Measurements from ENCODE around the gene FIP1L1.

The FIP1L1 gene

GRCh38 chr4:53484911-53485657 is 107.6 kb downstream of the FIP1L1 start:
- Histone ChIP-seq H3K9me3 (ENCODE audit: low read length) (no peaks in the 10 kb centered on the region), H3K4me3 (ENCODE audit: low read length) (no peak overlapping the region), H3K4me1 (ENCODE audit: insufficient read depth, low read length) (no peaks in the 10 kb centered on the region), H3K36me3 (ENCODE audit: insufficient read depth, low read length) (no peaks in the 10 kb centered on the region), H3K27me3 (ENCODE audit: insufficient read depth, low read length) (peaks cover 4% of the 10 kb centered on the region), H2AFZ (ENCODE audit: low read depth, low read length) (no peak overlapping the region)

GRCh38 chr4:53485658-53486040 is 108.2 kb downstream of the FIP1L1 start:
- no peak overlapping the region for H2AFZ ChIP-seq (ENCODE audit: low read depth, low read length)
- H3K4me3 ChIP-seq (ENCODE audit: low read length) = no peak overlapping the region
- peaks cover 4% of the 10 kb centered on the region for H3K27me3 ChIP-seq (ENCODE audit: insufficient read depth, low read length)
- H3K4me1 ChIP-seq (ENCODE audit: insufficient read depth, low read length) = no peaks in the 10 kb centered on the region
- no peaks in the 10 kb centered on the region for H3K36me3 ChIP-seq (ENCODE audit: insufficient read depth, low read length)
- no peaks in the 10 kb centered on the region for H3K9me3 ChIP-seq (ENCODE audit: low read length)

- Histone ChIP-seq H3K36me3 (ENCODE audit: insufficient read depth, low read length) (no peaks in the 10 kb centered on the region), H3K4me1 (ENCODE audit: insufficient read depth, low read length) (no peaks in the 10 kb centered on the region), H3K4me3 (ENCODE audit: low read length) (no peak overlapping the region), H2AFZ (ENCODE audit: low read depth, low read length) (no peak overlapping the region), H3K27me3 (ENCODE audit: insufficient read depth, low read length) (peaks cover 4% of the 10 kb centered on the region), H3K9me3 (ENCODE audit: low read length) (no peaks in the 10 kb centered on the region)
Observed at GRCh38 chr4:53487766-53488165, 110.3 kb downstream of the FIP1L1 start.

- Histone ChIP-seq H3K27me3 (ENCODE audit: insufficient read depth, low read length) (peaks cover 4% of the 10 kb centered on the region), H3K36me3 (ENCODE audit: insufficient read depth, low read length) (no peaks in the 10 kb centered on the region), H2AFZ (ENCODE audit: low read depth, low read length) (no peak overlapping the region), H3K9me3 (ENCODE audit: low read length) (no peaks in the 10 kb centered on the region), H3K4me3 (ENCODE audit: low read length) (no peak overlapping the region), H3K4me1 (ENCODE audit: insufficient read depth, low read length) (no peaks in the 10 kb centered on the region)
Observed at GRCh38 chr4:53489279-53489889, 111.9 kb downstream of the FIP1L1 start.

GRCh38 chr4:53490161-53490956 is 112.9 kb downstream of the FIP1L1 start:
- Histone ChIP-seq H3K36me3 (ENCODE audit: insufficient read depth, low read length) (no peaks in the 10 kb centered on the region), H3K27me3 (ENCODE audit: insufficient read depth, low read length) (no peaks in the 10 kb centered on the region), H3K4me3 (ENCODE audit: low read length) (no peak overlapping the region), H2AFZ (ENCODE audit: low read depth, low read length) (no peak overlapping the region), H3K4me1 (ENCODE audit: insufficient read depth, low read length) (no peaks in the 10 kb centered on the region), H3K9me3 (ENCODE audit: low read length) (no peaks in the 10 kb centered on the region)

GRCh38 chr4:53490965-53491622 is 113.7 kb downstream of the FIP1L1 start:
- no peaks in the 10 kb centered on the region for H3K36me3 ChIP-seq (ENCODE audit: insufficient read depth, low read length)
- H3K27me3 ChIP-seq (ENCODE audit: insufficient read depth, low read length) = no peaks in the 10 kb centered on the region
- no peaks in the 10 kb centered on the region for H3K9me3 ChIP-seq (ENCODE audit: low read length)
- H3K4me1 ChIP-seq (ENCODE audit: insufficient read depth, low read length) = no peaks in the 10 kb centered on the region
- no peak overlapping the region for H2AFZ ChIP-seq (ENCODE audit: low read depth, low read length)
- H3K4me3 ChIP-seq (ENCODE audit: low read length) = no peak overlapping the region

GRCh38 chr4:53494851-53495250 is 117.4 kb downstream of the FIP1L1 start:
- no peaks in the 10 kb centered on the region for H3K4me1 ChIP-seq (ENCODE audit: insufficient read depth, low read length)
- H3K36me3 ChIP-seq (ENCODE audit: insufficient read depth, low read length) = no peaks in the 10 kb centered on the region
- H3K4me3 ChIP-seq (ENCODE audit: low read length) = no peak overlapping the region

GRCh38 chr4:53497487-53498244 is 120.2 kb downstream of the FIP1L1 start:
- H3K36me3 ChIP-seq (ENCODE audit: insufficient read depth, low read length) = no peaks in the 10 kb centered on the region
- no peaks in the 10 kb centered on the region for H3K4me1 ChIP-seq (ENCODE audit: insufficient read depth, low read length)
- no peaks in the 10 kb centered on the region for H3K9me3 ChIP-seq (ENCODE audit: low read length)
- H2AFZ ChIP-seq (ENCODE audit: low read depth, low read length) = no peak overlapping the region
- no peaks in the 10 kb centered on the region for H3K27me3 ChIP-seq (ENCODE audit: insufficient read depth, low read length)
- no peak overlapping the region for H3K4me3 ChIP-seq (ENCODE audit: low read length)

More at GRCh38 chr4:53494851-53495250, 117.4 kb downstream of the FIP1L1 start:
- Histone ChIP-seq H2AFZ (ENCODE audit: low read depth, low read length) (no peak overlapping the region), H3K9me3 (ENCODE audit: low read length) (no peaks in the 10 kb centered on the region), H3K27me3 (ENCODE audit: insufficient read depth, low read length) (no peaks in the 10 kb centered on the region)

GRCh38 chr4:53498706-53499105 is 121.3 kb downstream of the FIP1L1 start:
- Histone ChIP-seq H3K4me1 (ENCODE audit: insufficient read depth, low read length) (no peaks in the 10 kb centered on the region), H3K4me3 (ENCODE audit: low read length) (no peak overlapping the region), H3K27me3 (ENCODE audit: insufficient read depth, low read length) (no peaks in the 10 kb centered on the region), H2AFZ (ENCODE audit: low read depth, low read length) (no peak overlapping the region), H3K36me3 (ENCODE audit: insufficient read depth, low read length) (no peaks in the 10 kb centered on the region), H3K9me3 (ENCODE audit: low read length) (no peaks in the 10 kb centered on the region)

- H3K27me3 ChIP-seq (ENCODE audit: insufficient read depth, low read length) = no peaks in the 10 kb centered on the region
Observed at GRCh38 chr4:53499791-53500190, 122.3 kb downstream of the FIP1L1 start.

GRCh38 chr4:53500546-53500945 is 123.1 kb downstream of the FIP1L1 start:
- no peak overlapping the region for H2AFZ ChIP-seq (ENCODE audit: low read depth, low read length)
- no peaks in the 10 kb centered on the region for H3K9me3 ChIP-seq (ENCODE audit: low read length)
- no peaks in the 10 kb centered on the region for H3K27me3 ChIP-seq (ENCODE audit: insufficient read depth, low read length)
- no peak overlapping the region for H3K4me3 ChIP-seq (ENCODE audit: low read length)
- H3K36me3 ChIP-seq (ENCODE audit: insufficient read depth, low read length) = no peaks in the 10 kb centered on the region
- H3K4me1 ChIP-seq (ENCODE audit: insufficient read depth, low read length) = no peaks in the 10 kb centered on the region

More at GRCh38 chr4:53499791-53500190, 122.3 kb downstream of the FIP1L1 start:
- no peak overlapping the region for H2AFZ ChIP-seq (ENCODE audit: low read depth, low read length)
- no peaks in the 10 kb centered on the region for H3K9me3 ChIP-seq (ENCODE audit: low read length)
- H3K4me1 ChIP-seq (ENCODE audit: insufficient read depth, low read length) = no peaks in the 10 kb centered on the region
- no peak overlapping the region for H3K4me3 ChIP-seq (ENCODE audit: low read length)
- no peaks in the 10 kb centered on the region for H3K36me3 ChIP-seq (ENCODE audit: insufficient read depth, low read length)

GRCh38 chr4:53501561-53501960 is 124.1 kb downstream of the FIP1L1 start:
- H3K9me3 ChIP-seq (ENCODE audit: low read length) = no peaks in the 10 kb centered on the region
- H3K4me1 ChIP-seq (ENCODE audit: insufficient read depth, low read length) = no peaks in the 10 kb centered on the region
- no peaks in the 10 kb centered on the region for H3K36me3 ChIP-seq (ENCODE audit: insufficient read depth, low read length)
- H3K4me3 ChIP-seq (ENCODE audit: low read length) = no peak overlapping the region
- no peaks in the 10 kb centered on the region for H3K27me3 ChIP-seq (ENCODE audit: insufficient read depth, low read length)
- H2AFZ ChIP-seq (ENCODE audit: low read depth, low read length) = no peak overlapping the region
